ENCODE results near the gene SHD.

- TF ChIP-seq CTCF (IDR thresholded peaks at IDR 0.05) (no peak), POLR2A (IDR thresholded peaks at IDR 0.05) (no peak)
These were observed 132 bp downstream of the SHD start for GRCh38 chr19:4279267-4279529.

All from testis (tissue), 2 donors.